ENCODE data around the gene PRKN.

GRCh38 chr6:162070639-162071038, 656.9 kb downstream of the PRKN start:
- no peak for TF ChIP-seq CTCF (IDR thresholded peaks at IDR 0.05)
- no peak for TF ChIP-seq POLR2A (IDR thresholded peaks at IDR 0.05)
- TF ChIP-seq POLR2AphosphoS5 (IDR thresholded peaks at IDR 0.05): no peak
